Measurements from ENCODE around the gene HORMAD2. TPM values are rescaled to one million over a fixed set of nuclear protein-coding genes. Genes with fewer than 3 reads are reported as not detected.
"Not testable (repeated sequence)": the region's sequence is repeated elsewhere in the genome, so short reads cannot be mapped to it uniquely, and the experiment has no call there.

Gene HORMAD2
- polyA plus RNA-seq, 4 donors = not detected

DNA sequence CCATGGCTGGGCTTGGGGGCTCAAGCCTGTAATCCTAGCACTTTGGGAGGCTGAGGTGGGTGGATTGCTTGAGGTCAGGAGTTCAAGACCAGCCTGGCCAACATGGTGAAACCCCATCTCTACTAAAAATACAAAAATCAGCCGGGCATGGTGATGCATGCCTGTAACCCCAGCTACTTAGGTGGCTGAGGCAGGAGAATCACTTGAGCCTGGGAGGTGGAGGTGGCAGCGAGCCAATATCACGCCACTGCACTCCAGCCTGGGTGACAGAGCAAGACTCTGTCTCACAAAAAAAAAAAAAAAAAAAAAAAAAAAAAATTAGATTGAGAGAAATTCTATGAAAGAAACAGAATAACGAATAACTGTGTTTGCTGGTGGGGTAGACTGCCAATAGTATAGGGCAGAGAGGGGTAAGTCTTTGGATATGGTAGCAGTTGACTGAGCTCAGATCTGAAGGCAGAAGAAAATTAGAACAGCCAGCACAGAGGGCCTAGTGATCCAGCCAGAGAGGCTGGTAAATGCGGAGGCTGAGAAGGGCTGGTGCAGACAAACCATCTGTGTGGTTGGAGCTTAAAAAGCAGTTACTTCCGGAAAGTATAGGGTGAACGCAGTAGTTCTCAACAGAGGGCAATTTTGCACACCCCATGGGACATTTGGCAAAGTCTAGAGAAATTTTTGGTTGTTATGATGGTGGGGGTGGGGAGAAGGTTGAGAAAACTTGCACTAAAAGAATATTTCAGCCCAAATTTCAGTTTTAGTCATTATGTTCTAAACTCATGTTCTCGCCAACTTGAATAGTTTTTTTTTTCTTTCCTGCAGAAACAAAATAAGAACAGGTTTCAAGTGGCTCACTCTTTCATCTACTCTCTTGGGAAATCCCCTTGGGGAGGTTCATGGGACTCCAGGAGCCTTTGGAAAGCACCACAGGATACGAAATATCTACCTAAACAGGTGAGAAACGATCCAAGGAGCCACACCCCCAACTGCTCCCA is 1.6 kb upstream of the HORMAD2 start:
- Histone ChIP-seq H3K4me3 (ENCODE audit: low read depth in 1 of 3, low read length in 3 of 3) (no peak overlapping the region), H3K27ac (ENCODE audit: low read depth in 1 of 3, low read length in 2 of 3) (no peak overlapping the region), H3K36me3 (ENCODE audit: control insufficient read depth in 3 of 3, insufficient read depth in 2 of 3, low read depth in 1 of 3, low read length in 3 of 3) (no peaks in the 10 kb centered on the region), H3K9me3 (ENCODE audit: control insufficient read depth in 2 of 2, insufficient read depth in 1 of 2, low read depth in 1 of 2, low read length in 1 of 2) (no peaks in the 10 kb centered on the region), H3K27me3 (ENCODE audit: control insufficient read depth in 3 of 3, insufficient read depth in 3 of 3, low read length in 3 of 3) (peaks cover 0 to 4% (median 0%) of the 10 kb centered on the region in 3 donors), H3K4me1 (ENCODE audit: control insufficient read depth in 3 of 3, insufficient read depth in 2 of 3, low read depth in 1 of 3, low read length in 2 of 3) (peaks cover 0 to 9% (median 0%) of the 10 kb centered on the region in 3 donors)
- DNase-seq = no peak
- 57 to 70% (median 68%) methylated on average over 10 of the region's 10 CpGs for WGBS, 3 donors
- no peak for FAIRE-seq

DNA sequence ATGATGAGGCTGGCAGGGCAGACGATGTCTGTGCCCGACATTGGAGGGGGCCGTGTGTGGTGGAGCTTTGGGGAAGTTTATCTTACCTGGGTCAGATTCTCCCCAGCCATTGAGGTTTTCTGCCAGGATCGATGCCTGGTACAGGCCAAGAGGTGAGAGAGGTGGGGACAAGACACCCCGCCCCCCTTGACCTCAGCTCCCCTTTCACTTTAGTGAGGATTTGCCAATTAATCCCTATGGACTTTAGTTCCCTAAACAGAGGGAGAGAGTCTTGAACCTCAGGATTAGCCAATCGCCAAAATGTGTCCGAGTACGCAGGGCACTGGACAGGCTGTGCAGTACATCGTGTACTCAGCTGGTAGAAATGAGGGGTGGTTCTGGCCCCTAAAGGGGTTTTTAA is 541 bp downstream of the HORMAD2 start:
- Histone ChIP-seq H3K27ac (ENCODE audit: low read depth in 1 of 3, low read length in 2 of 3) (no peak overlapping the region), H3K9me3 (ENCODE audit: control insufficient read depth in 2 of 2, insufficient read depth in 1 of 2, low read depth in 1 of 2, low read length in 1 of 2) (no peaks in the 10 kb centered on the region), H3K27me3 (ENCODE audit: control insufficient read depth in 3 of 3, insufficient read depth in 3 of 3, low read length in 3 of 3) (peaks cover 0 to 4% (median 0%) of the 10 kb centered on the region in 3 donors), H3K4me1 (ENCODE audit: control insufficient read depth in 3 of 3, insufficient read depth in 2 of 3, low read depth in 1 of 3, low read length in 2 of 3) (peaks cover 0 to 9% (median 0%) of the 10 kb centered on the region in 3 donors), H3K36me3 (ENCODE audit: control insufficient read depth in 3 of 3, insufficient read depth in 2 of 3, low read depth in 1 of 3, low read length in 3 of 3) (no peaks in the 10 kb centered on the region), H3K4me3 (ENCODE audit: low read depth in 1 of 3, low read length in 3 of 3) (no peak overlapping the region)
- FAIRE-seq = no peak
- 85 to 90% (median 87%) methylated on average over 9 of the region's 9 CpGs for WGBS, 3 donors
- DNase-seq = no peak

DNA sequence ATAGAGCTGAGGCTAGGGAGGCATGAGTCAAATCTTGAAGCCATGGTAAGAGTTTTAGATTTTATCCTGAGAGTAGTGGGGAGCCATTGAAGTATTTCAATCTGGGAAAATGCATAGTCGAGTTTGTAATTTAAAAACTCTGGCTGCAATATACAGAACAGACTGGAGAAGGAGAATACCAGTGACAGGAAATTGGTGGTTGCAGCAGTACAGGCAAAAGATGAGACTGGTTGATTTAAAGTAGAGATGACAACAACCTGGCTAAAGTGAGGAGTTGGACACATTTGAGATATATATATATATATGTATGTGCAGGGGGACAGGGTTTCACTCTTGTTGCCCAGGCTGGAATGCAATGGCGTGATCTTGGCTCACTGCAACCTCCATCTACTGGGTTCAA is 6.2 kb downstream of the HORMAD2 start:
- Histone ChIP-seq H3K4me3 (ENCODE audit: low read depth in 1 of 3, low read length in 3 of 3) (no peak overlapping the region), H3K27me3 (ENCODE audit: control insufficient read depth in 3 of 3, insufficient read depth in 3 of 3, low read length in 3 of 3) (no peaks in the 10 kb centered on the region), H3K27ac (ENCODE audit: low read depth in 1 of 3, low read length in 2 of 3) (no peak overlapping the region), H3K36me3 (ENCODE audit: control insufficient read depth in 3 of 3, insufficient read depth in 2 of 3, low read depth in 1 of 3, low read length in 3 of 3) (no peaks in the 10 kb centered on the region), H3K9me3 (ENCODE audit: control insufficient read depth in 2 of 2, insufficient read depth in 1 of 2, low read depth in 1 of 2, low read length in 1 of 2) (no peaks in the 10 kb centered on the region), H3K4me1 (ENCODE audit: control insufficient read depth in 3 of 3, insufficient read depth in 2 of 3, low read depth in 1 of 3, low read length in 2 of 3) (no peaks in the 10 kb centered on the region)
- WGBS, 3 donors = 73 to 91% (median 77%) methylated on average over 2 of the region's 2 CpGs
- DNase-seq = no peak
- no peak for FAIRE-seq

DNA sequence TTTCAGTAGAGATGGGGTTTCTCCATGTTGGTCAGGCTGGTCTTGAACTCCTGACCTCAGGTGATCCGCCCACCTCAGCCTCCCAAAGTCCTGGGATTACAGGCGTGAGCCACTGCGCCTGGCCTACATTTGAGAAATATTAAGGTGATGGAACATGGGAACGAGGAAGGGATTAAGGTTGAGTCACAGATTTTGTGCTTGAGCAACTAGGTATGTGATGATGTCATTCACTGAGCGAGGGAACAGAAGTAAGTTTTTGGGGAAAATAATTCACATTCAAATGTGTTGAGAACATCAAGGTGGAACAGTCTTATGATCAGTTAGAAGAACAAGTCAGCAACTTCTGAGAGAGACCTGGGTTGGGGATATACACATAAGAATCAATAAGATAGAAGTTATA is 6.8 kb downstream of the HORMAD2 start:
- not testable (repeated sequence) for H3K9me3 ChIP-seq (ENCODE audit: control insufficient read depth in 2 of 2, insufficient read depth in 1 of 2, low read depth in 1 of 2, low read length in 1 of 2); H3K36me3 ChIP-seq (ENCODE audit: control insufficient read depth in 3 of 3, insufficient read depth in 2 of 3, low read depth in 1 of 3, low read length in 3 of 3); H3K27ac ChIP-seq (ENCODE audit: low read depth in 1 of 3, low read length in 2 of 3); FAIRE-seq; DNase-seq; H3K27me3 ChIP-seq (ENCODE audit: control insufficient read depth in 3 of 3, insufficient read depth in 3 of 3, low read length in 3 of 3); H3K4me3 ChIP-seq (ENCODE audit: low read depth in 1 of 3, low read length in 3 of 3); H3K4me1 ChIP-seq (ENCODE audit: control insufficient read depth in 3 of 3, insufficient read depth in 2 of 3, low read depth in 1 of 3, low read length in 2 of 3)
- WGBS, 3 donors = 80 to 89% (median 81%) methylated on average over 5 of the region's 5 CpGs

DNA sequence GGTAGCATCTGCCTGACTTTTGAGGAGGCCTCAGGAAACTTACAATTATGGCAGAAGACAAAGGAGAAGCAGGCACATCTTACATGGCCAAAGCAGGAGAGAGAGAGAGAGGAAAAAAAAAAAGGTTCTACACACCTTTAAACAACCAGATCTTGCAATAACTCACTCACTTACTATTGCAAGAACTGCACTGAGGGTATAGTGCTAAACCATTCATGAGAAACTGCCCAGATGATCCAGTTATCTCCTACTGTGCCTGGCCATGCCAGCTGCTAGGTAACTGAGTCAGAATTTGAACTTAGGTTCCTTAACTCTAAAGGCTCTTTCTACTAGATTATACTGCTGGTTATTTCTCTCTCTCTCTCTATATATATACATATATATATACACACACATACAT is 7.3 kb downstream of the HORMAD2 start:
- DNase-seq (no peak), FAIRE-seq (no peak)
- no peaks in the 10 kb centered on the region for H3K4me1 ChIP-seq (ENCODE audit: control insufficient read depth in 3 of 3, insufficient read depth in 2 of 3, low read depth in 1 of 3, low read length in 2 of 3)
- no peak overlapping the region for H3K27ac ChIP-seq (ENCODE audit: low read depth in 1 of 3, low read length in 2 of 3)
- H3K9me3 ChIP-seq (ENCODE audit: control insufficient read depth in 2 of 2, insufficient read depth in 1 of 2, low read depth in 1 of 2, low read length in 1 of 2) = no peaks in the 10 kb centered on the region
- H3K27me3 ChIP-seq (ENCODE audit: control insufficient read depth in 3 of 3, insufficient read depth in 3 of 3, low read length in 3 of 3) = no peaks in the 10 kb centered on the region
- no peak overlapping the region for H3K4me3 ChIP-seq (ENCODE audit: low read depth in 1 of 3, low read length in 3 of 3)
- no peaks in the 10 kb centered on the region for H3K36me3 ChIP-seq (ENCODE audit: control insufficient read depth in 3 of 3, insufficient read depth in 2 of 3, low read depth in 1 of 3, low read length in 3 of 3)

DNA sequence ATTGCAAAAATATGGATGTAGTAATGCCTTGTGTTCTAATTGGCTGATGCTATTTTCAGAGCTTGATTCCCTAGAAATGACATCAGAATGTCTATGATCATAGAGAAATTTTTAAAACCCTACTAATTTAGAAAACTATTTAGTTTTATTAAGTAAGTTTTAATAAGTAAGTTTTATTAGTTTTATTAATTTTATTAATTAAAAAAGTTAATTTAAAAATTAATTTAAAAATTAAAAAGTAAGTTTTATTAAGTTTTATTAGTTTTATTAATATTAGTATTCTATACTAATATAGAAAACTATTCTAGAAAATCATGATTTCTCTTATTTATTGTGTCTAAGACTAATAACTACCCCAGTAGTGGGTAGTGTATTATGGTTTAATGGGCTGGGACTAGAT is 8.2 kb downstream of the HORMAD2 start:
- H3K4me1 ChIP-seq (ENCODE audit: control insufficient read depth in 3 of 3, insufficient read depth in 2 of 3, low read depth in 1 of 3, low read length in 2 of 3) = no peaks in the 10 kb centered on the region
- H3K36me3 ChIP-seq (ENCODE audit: control insufficient read depth in 3 of 3, insufficient read depth in 2 of 3, low read depth in 1 of 3, low read length in 3 of 3) = no peaks in the 10 kb centered on the region
- DNase-seq (no peak), FAIRE-seq (peak; percentile 94)
- no peak overlapping the region for H3K4me3 ChIP-seq (ENCODE audit: low read depth in 1 of 3, low read length in 3 of 3)
- H3K9me3 ChIP-seq (ENCODE audit: control insufficient read depth in 2 of 2, insufficient read depth in 1 of 2, low read depth in 1 of 2, low read length in 1 of 2) = no peaks in the 10 kb centered on the region
- no peaks in the 10 kb centered on the region for H3K27me3 ChIP-seq (ENCODE audit: control insufficient read depth in 3 of 3, insufficient read depth in 3 of 3, low read length in 3 of 3)
- no peak overlapping the region for H3K27ac ChIP-seq (ENCODE audit: low read depth in 1 of 3, low read length in 2 of 3)

DNA sequence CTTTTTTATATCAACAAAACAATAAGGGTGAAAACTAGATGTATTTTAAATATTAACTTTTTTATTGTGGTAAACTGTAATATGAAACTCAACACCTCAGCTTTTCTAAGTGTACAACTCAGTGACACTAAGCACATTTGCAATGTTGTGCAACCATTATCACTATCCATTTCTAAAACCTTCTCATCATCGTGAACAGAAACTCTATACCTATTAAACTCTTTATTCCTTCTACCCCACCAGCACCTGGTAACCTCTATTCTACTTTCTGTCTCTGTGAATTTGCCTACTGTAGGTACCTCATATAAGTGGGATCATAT is 9.4 kb downstream of the HORMAD2 start:
- Histone ChIP-seq H3K36me3 (ENCODE audit: control insufficient read depth in 3 of 3, insufficient read depth in 2 of 3, low read depth in 1 of 3, low read length in 3 of 3) (no peaks in the 10 kb centered on the region), H3K27me3 (ENCODE audit: control insufficient read depth in 3 of 3, insufficient read depth in 3 of 3, low read length in 3 of 3) (no peaks in the 10 kb centered on the region), H3K4me1 (ENCODE audit: control insufficient read depth in 3 of 3, insufficient read depth in 2 of 3, low read depth in 1 of 3, low read length in 2 of 3) (no peaks in the 10 kb centered on the region), H3K27ac (ENCODE audit: low read depth in 1 of 3, low read length in 2 of 3) (no peak overlapping the region), H3K9me3 (ENCODE audit: control insufficient read depth in 2 of 2, insufficient read depth in 1 of 2, low read depth in 1 of 2, low read length in 1 of 2) (peaks cover 0 to 3% of the 10 kb centered on the region in 2 donors), H3K4me3 (ENCODE audit: low read depth in 1 of 3, low read length in 3 of 3) (no peak overlapping the region)
- peak in 1 of 2 donors; percentile 21 for DNase-seq
- 19 to 50% (median 46%) methylated on average over 1 of the region's 1 CpG for WGBS, 3 donors
- FAIRE-seq = no peak

DNA sequence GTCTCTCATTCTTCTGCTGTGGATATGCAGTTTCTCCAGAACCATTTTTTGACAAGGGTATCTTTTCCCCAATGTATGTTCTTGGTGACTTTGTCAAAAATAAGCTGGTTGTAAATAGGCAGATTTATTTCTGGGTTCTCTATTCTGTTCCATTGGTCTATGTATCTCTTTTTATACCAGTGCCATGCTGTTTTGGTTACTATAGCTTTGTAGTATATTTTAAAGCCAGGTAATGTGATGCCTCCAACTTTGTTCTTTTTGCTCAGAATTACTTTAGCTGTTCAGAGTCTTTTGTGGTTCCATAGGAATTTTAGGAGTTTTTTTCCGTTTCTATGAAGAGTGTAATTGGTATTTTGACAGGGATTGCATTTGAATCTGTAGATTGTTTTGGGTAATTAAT is 12.4 kb downstream of the HORMAD2 start:
- WGBS, 3 donors = 59 to 77% (median 68%) methylated on average over 1 of the region's 1 CpG
- H3K36me3 ChIP-seq (ENCODE audit: control insufficient read depth in 3 of 3, insufficient read depth in 2 of 3, low read depth in 1 of 3, low read length in 3 of 3) = no peaks in the 10 kb centered on the region
- no peaks in the 10 kb centered on the region for H3K27me3 ChIP-seq (ENCODE audit: control insufficient read depth in 3 of 3, insufficient read depth in 3 of 3, low read length in 3 of 3)
- FAIRE-seq = no peak
- H3K9me3 ChIP-seq (ENCODE audit: control insufficient read depth in 2 of 2, insufficient read depth in 1 of 2, low read depth in 1 of 2, low read length in 1 of 2) = peaks cover 0 to 9% of the 10 kb centered on the region in 2 donors
- no peaks in the 10 kb centered on the region for H3K4me1 ChIP-seq (ENCODE audit: control insufficient read depth in 3 of 3, insufficient read depth in 2 of 3, low read depth in 1 of 3, low read length in 2 of 3)
- H3K4me3 ChIP-seq (ENCODE audit: low read depth in 1 of 3, low read length in 3 of 3) = no peak overlapping the region
- DNase-seq = no peak
- no peak overlapping the region for H3K27ac ChIP-seq (ENCODE audit: low read depth in 1 of 3, low read length in 2 of 3)

DNA sequence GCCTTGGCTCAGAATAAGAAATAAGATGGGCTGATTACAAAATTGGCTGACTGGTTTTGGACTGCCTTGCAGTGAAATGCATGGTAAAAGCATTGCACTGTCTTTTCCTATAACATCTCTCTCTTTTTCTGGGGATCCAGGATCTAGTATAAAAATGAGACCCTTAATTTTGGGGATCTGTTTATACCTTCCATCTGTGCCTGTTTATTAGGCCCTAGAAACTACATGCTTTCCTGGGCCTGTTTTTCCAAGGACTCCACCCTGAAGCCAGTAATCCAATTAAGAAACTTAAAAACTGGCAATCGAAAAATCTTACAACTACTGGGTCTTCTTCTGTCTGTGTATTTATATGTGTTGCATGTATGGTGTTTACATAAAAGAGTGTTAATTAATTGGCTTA is 14.5 kb downstream of the HORMAD2 start:
- no peaks in the 10 kb centered on the region for H3K36me3 ChIP-seq (ENCODE audit: control insufficient read depth in 3 of 3, insufficient read depth in 2 of 3, low read depth in 1 of 3, low read length in 3 of 3)
- WGBS, 3 donors = 87 to 97% (median 91%) methylated on average over 1 of the region's 1 CpG
- peaks cover 0 to 9% of the 10 kb centered on the region in 2 donors for H3K9me3 ChIP-seq (ENCODE audit: control insufficient read depth in 2 of 2, insufficient read depth in 1 of 2, low read depth in 1 of 2, low read length in 1 of 2)
- H3K4me3 ChIP-seq (ENCODE audit: low read depth in 1 of 3, low read length in 3 of 3) = no peak overlapping the region
- no peak for DNase-seq
- H3K27ac ChIP-seq (ENCODE audit: low read depth in 1 of 3, low read length in 2 of 3) = no peak overlapping the region
- no peak for FAIRE-seq
- no peaks in the 10 kb centered on the region for H3K27me3 ChIP-seq (ENCODE audit: control insufficient read depth in 3 of 3, insufficient read depth in 3 of 3, low read length in 3 of 3)
- H3K4me1 ChIP-seq (ENCODE audit: control insufficient read depth in 3 of 3, insufficient read depth in 2 of 3, low read depth in 1 of 3, low read length in 2 of 3) = no peaks in the 10 kb centered on the region

All from small intestine (tissue), 7 donors.